Thoracic aorta endothelial cell (primary cell): ENCODE results near the gene CDCA7. TPM values are rescaled to one million over a fixed set of nuclear protein-coding genes. Genes with fewer than 3 reads are reported as not detected.

Experiments used
- total RNA-seq: library from RNA; depleted of rRNA; stranded (reverse); fragments of >200 nt; gene quantifications from 2 replicates; pipeline ENCODE4 v1.2.3, GENCODE V29; 2012

Gene CDCA7
- total RNA-seq, result 22.7 and 31.7 TPM in 2 replicates

GRCh38 chr2:173354582-173355131, at the start of gene CDCA7:
TSS of gene CDCA7 (plus strand) at chr2:173354872. CDS start at chr2:173354964, 92 bp downstream.

